Panc1 (cell line): ENCODE data around the gene RIPPLY3.

ENCODE experiments used
- CTCF ChIP-seq: fragments of 450-650 bp; IDR thresholded peaks from 2 replicates; pipeline ENCODE4 v1.5.1; 2017; ENCODE audit warnings: mild to moderate bottlenecking
- POLR2AphosphoS5 ChIP-seq: IDR thresholded peaks from 2 replicates; pipeline ENCODE4 v1.6.1; 2012; ENCODE audit warnings: mild to moderate bottlenecking, low read depth, low read length, moderate library complexity
- REST ChIP-seq, 2 experiments: IDR thresholded peaks; 2 replicates each; pipeline ENCODE4 v1.6.1; 2011 to 2012; ENCODE audit warnings: low read depth in 2 of 2, control low read depth in 1 of 2, low read length in 1 of 2, mild to moderate bottlenecking in 1 of 2, moderate library complexity in 1 of 2; ENCODE audit not compliant: insufficient read depth in 1 of 2
- SIN3A ChIP-seq: IDR thresholded peaks from 2 replicates; pipeline ENCODE4 v1.6.1; 2012; ENCODE audit warnings: low read depth, mild to moderate bottlenecking, low read length, moderate library complexity, borderline replicate concordance; ENCODE audit not compliant: insufficient read depth
- TCF7L2 ChIP-seq: IDR thresholded peaks from 2 replicates; pipeline ENCODE4 v1.6.1; 2011; ENCODE audit warnings: mild to moderate bottlenecking, low read depth, low read length, inconsistent platforms

GRCh38 chr21:37005548-37006485, 685 bp upstream of the RIPPLY3 start:
- TF ChIP-seq CTCF (no peak), REST (IDR thresholded peaks at IDR 0.05; ENCODE audit: insufficient read depth in 1 of 2, low read depth in 2 of 2, low read length in 1 of 2) (no peak), POLR2AphosphoS5 (no peak), SIN3A (no peak), TCF7L2 (no peak)
